ENCODE measurements around the gene MAGEB2.

DNA sequence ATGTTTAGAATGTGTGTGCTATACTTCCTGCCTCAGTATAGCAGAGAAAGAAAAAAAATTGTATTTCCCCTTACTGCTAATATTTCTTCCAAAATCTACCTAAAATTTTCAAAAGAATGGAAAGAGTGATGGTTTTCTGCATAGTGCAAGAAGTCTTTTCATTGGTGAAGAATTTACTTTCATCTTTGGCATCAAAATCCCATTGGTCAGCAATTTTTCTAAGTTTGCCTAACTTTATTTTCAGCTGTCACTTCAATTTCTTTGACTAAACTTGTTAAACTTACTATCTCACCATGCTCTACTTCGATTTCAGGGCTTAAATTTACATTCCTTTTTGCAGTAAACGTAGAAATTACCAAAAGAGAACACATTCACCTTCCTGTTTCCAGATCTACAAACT lies 44.5 kb upstream of the MAGEB2 start:
- TF ChIP-seq, protein P1, sequence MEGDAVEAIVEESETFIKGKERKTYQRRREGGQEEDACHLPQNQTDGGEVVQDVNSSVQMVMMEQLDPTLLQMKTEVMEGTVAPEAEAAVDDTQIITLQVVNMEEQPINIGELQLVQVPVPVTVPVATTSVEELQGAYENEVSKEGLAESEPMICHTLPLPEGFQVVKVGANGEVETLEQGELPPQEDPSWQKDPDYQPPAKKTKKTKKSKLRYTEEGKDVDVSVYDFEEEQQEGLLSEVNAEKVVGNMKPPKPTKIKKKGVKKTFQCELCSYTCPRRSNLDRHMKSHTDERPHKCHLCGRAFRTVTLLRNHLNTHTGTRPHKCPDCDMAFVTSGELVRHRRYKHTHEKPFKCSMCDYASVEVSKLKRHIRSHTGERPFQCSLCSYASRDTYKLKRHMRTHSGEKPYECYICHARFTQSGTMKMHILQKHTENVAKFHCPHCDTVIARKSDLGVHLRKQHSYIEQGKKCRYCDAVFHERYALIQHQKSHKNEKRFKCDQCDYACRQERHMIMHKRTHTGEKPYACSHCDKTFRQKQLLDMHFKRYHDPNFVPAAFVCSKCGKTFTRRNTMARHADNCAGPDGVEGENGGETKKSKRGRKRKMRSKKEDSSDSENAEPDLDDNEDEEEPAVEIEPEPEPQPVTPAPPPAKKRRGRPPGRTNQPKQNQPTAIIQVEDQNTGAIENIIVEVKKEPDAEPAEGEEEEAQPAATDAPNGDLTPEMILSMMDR (IDR thresholded peaks at IDR 0.05; ENCODE audit: low read depth, low read length): no peak
- TF ChIP-seq POLR2A (IDR thresholded peaks at IDR 0.05; ENCODE audit: extremely low read depth, insufficient read length): no peak
